ENCODE results near the gene C4B. TPM values are rescaled to one million over a fixed set of nuclear protein-coding genes. Genes with fewer than 3 reads are reported as not detected.
"Not testable (repeated sequence)": the region's sequence is repeated elsewhere in the genome, so short reads cannot be mapped to it uniquely, and the experiment has no call there.

Gene C4B
- total RNA-seq, 1 experiment from 2014 or later = 7.7 TPM

DNA sequence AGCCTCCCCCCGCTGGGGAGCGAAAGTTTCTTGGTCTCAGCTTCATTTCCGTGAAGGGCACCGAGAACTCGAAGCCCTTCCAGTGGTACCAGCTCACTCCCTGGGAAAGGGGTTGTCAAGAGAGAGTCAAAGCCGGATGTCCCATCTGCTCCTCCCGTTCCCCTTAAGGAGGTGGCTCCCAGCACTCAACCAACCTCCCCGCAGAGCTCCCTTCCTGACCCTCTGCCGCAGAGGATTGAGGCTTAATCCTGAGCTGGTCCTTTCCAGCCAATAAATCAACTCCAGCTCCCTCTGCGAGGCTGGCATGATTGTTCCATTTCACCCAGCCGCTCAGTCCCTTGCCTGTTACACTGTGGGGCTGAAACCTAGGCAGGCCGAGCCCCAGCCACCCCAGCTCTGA lies 6.0 kb upstream of the C4B start:
- CTCF ChIA-PET; H3K27ac Mint-ChIP-seq (ENCODE audit: low read depth, unreplicated experiment); H3K4me3 Mint-ChIP-seq (ENCODE audit: unreplicated experiment); H3K36me3 Mint-ChIP-seq (ENCODE audit: insufficient read depth, unreplicated experiment); intact Hi-C loops (cut with micrococcal nuclease); H3K27me3 Mint-ChIP-seq (ENCODE audit: insufficient read depth, unreplicated experiment); POLR2A ChIA-PET; BruUV-seq (replicated peaks); H3K9me3 Mint-ChIP-seq (ENCODE audit: unreplicated experiment); DNase-seq (ENCODE audit: unreplicated experiment); H3K4me1 Mint-ChIP-seq (ENCODE audit: insufficient read depth, unreplicated experiment): not testable (repeated sequence)

DNA sequence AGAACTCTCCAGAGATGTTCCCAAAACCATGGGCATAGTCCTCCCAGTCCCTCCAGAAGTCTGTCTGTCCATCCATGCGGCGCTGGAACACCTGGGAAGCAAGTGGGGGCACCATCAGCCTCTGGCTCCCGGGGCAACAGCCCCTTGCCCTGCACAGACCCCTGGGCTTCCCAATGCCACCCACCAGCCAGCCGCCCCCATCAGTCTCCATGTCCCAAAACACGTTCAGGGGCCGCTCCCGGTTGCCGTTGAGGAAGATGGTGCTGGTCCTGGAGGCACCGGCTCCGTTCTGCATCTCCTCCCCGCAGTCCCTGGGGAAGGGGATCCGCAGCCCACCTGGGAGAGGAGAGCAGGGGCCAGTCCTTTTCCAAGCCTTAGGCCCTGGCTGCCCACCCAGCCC lies 5.1 kb upstream of the C4B start:
- H3K4me3 Mint-ChIP-seq (ENCODE audit: unreplicated experiment); DNase-seq (ENCODE audit: unreplicated experiment); H3K4me1 Mint-ChIP-seq (ENCODE audit: insufficient read depth, unreplicated experiment); H3K27ac Mint-ChIP-seq (ENCODE audit: low read depth, unreplicated experiment); H3K27me3 Mint-ChIP-seq (ENCODE audit: insufficient read depth, unreplicated experiment); BruUV-seq (replicated peaks); CTCF ChIA-PET; H3K36me3 Mint-ChIP-seq (ENCODE audit: insufficient read depth, unreplicated experiment); H3K9me3 Mint-ChIP-seq (ENCODE audit: unreplicated experiment); intact Hi-C loops (cut with micrococcal nuclease); POLR2A ChIA-PET: not testable (repeated sequence)

- H3K4me1 Mint-ChIP-seq (ENCODE audit: insufficient read depth, unreplicated experiment); POLR2A ChIA-PET; H3K36me3 Mint-ChIP-seq (ENCODE audit: insufficient read depth, unreplicated experiment); H3K9me3 Mint-ChIP-seq (ENCODE audit: unreplicated experiment); H3K27me3 Mint-ChIP-seq (ENCODE audit: insufficient read depth, unreplicated experiment); CTCF ChIA-PET; intact Hi-C loops (cut with micrococcal nuclease); DNase-seq (ENCODE audit: unreplicated experiment); H3K4me3 Mint-ChIP-seq (ENCODE audit: unreplicated experiment); H3K27ac Mint-ChIP-seq (ENCODE audit: low read depth, unreplicated experiment); BruUV-seq (replicated peaks): not testable (repeated sequence)
These were observed 3.6 kb upstream of the C4B start for GRCh38 chr6:32010856-32011530.

- intact Hi-C loops (cut with micrococcal nuclease); BruUV-seq (replicated peaks); POLR2A ChIA-PET; DNase-seq (ENCODE audit: unreplicated experiment); H3K4me3 Mint-ChIP-seq (ENCODE audit: unreplicated experiment); H3K4me1 Mint-ChIP-seq (ENCODE audit: insufficient read depth, unreplicated experiment); H3K27ac Mint-ChIP-seq (ENCODE audit: low read depth, unreplicated experiment); H3K9me3 Mint-ChIP-seq (ENCODE audit: unreplicated experiment); H3K27me3 Mint-ChIP-seq (ENCODE audit: insufficient read depth, unreplicated experiment); H3K36me3 Mint-ChIP-seq (ENCODE audit: insufficient read depth, unreplicated experiment): not testable (repeated sequence)
- CTCF ChIA-PET = interaction anchor here (0.7 kb wide), 1 partner anchor 986 kb away, joined by 3 read pairs; no protein-coding TSS in a partner anchor
These were observed 1.5 kb upstream of the C4B start for GRCh38 chr6:32012941-32013617.

GRCh38 chr6:32013738-32014137 lies 857 bp upstream of the C4B start:
- H3K4me1 Mint-ChIP-seq (ENCODE audit: insufficient read depth, unreplicated experiment); BruUV-seq (replicated peaks); POLR2A ChIA-PET; DNase-seq (ENCODE audit: unreplicated experiment); H3K4me3 Mint-ChIP-seq (ENCODE audit: unreplicated experiment); H3K27me3 Mint-ChIP-seq (ENCODE audit: insufficient read depth, unreplicated experiment); intact Hi-C loops (cut with micrococcal nuclease); H3K36me3 Mint-ChIP-seq (ENCODE audit: insufficient read depth, unreplicated experiment); H3K9me3 Mint-ChIP-seq (ENCODE audit: unreplicated experiment); H3K27ac Mint-ChIP-seq (ENCODE audit: low read depth, unreplicated experiment): not testable (repeated sequence)
- CTCF ChIA-PET = interaction anchor here (0.7 kb wide), 1 partner anchor 985 kb away, joined by 3 read pairs; no protein-coding TSS in a partner anchor

GRCh38 chr6:32022100-32022499 lies 7.5 kb downstream of the C4B start:
- DNase-seq (ENCODE audit: unreplicated experiment); H3K4me1 Mint-ChIP-seq (ENCODE audit: insufficient read depth, unreplicated experiment); H3K27ac Mint-ChIP-seq (ENCODE audit: low read depth, unreplicated experiment); POLR2A ChIA-PET; H3K9me3 Mint-ChIP-seq (ENCODE audit: unreplicated experiment); CTCF ChIA-PET; H3K4me3 Mint-ChIP-seq (ENCODE audit: unreplicated experiment); H3K36me3 Mint-ChIP-seq (ENCODE audit: insufficient read depth, unreplicated experiment); intact Hi-C loops (cut with micrococcal nuclease); BruUV-seq (replicated peaks); H3K27me3 Mint-ChIP-seq (ENCODE audit: insufficient read depth, unreplicated experiment): not testable (repeated sequence)

GRCh38 chr6:32028631-32029030 lies 14.0 kb downstream of the C4B start:
- H3K4me3 Mint-ChIP-seq (ENCODE audit: unreplicated experiment); H3K27ac Mint-ChIP-seq (ENCODE audit: low read depth, unreplicated experiment); intact Hi-C loops (cut with micrococcal nuclease); H3K9me3 Mint-ChIP-seq (ENCODE audit: unreplicated experiment); H3K27me3 Mint-ChIP-seq (ENCODE audit: insufficient read depth, unreplicated experiment); BruUV-seq (replicated peaks); CTCF ChIA-PET; DNase-seq (ENCODE audit: unreplicated experiment); POLR2A ChIA-PET; H3K36me3 Mint-ChIP-seq (ENCODE audit: insufficient read depth, unreplicated experiment); H3K4me1 Mint-ChIP-seq (ENCODE audit: insufficient read depth, unreplicated experiment): not testable (repeated sequence)

- H3K27me3 Mint-ChIP-seq (ENCODE audit: insufficient read depth, unreplicated experiment); CTCF ChIA-PET; H3K36me3 Mint-ChIP-seq (ENCODE audit: insufficient read depth, unreplicated experiment); DNase-seq (ENCODE audit: unreplicated experiment); BruUV-seq (replicated peaks); H3K4me3 Mint-ChIP-seq (ENCODE audit: unreplicated experiment); POLR2A ChIA-PET; H3K9me3 Mint-ChIP-seq (ENCODE audit: unreplicated experiment); H3K27ac Mint-ChIP-seq (ENCODE audit: low read depth, unreplicated experiment); intact Hi-C loops (cut with micrococcal nuclease); H3K4me1 Mint-ChIP-seq (ENCODE audit: insufficient read depth, unreplicated experiment): not testable (repeated sequence)
These were observed 15.0 kb downstream of the C4B start for GRCh38 chr6:32029553-32029952.

- intact Hi-C loops (cut with micrococcal nuclease); H3K4me1 Mint-ChIP-seq (ENCODE audit: insufficient read depth, unreplicated experiment); H3K4me3 Mint-ChIP-seq (ENCODE audit: unreplicated experiment); H3K27me3 Mint-ChIP-seq (ENCODE audit: insufficient read depth, unreplicated experiment); BruUV-seq (replicated peaks); H3K27ac Mint-ChIP-seq (ENCODE audit: low read depth, unreplicated experiment); POLR2A ChIA-PET; H3K9me3 Mint-ChIP-seq (ENCODE audit: unreplicated experiment); H3K36me3 Mint-ChIP-seq (ENCODE audit: insufficient read depth, unreplicated experiment); DNase-seq (ENCODE audit: unreplicated experiment); CTCF ChIA-PET: not testable (repeated sequence)
These were observed 20.9 kb downstream of the C4B start for GRCh38 chr6:32035283-32036013.
